Activated CD4-positive, alpha-beta T cell treated with anti-CD3 and anti-CD28 coated beads, Interleukin-2, Interleukin-6, amounts not matched to agents 100 ng/mL and 50 ng/mL, durations not matched to agents 16 hours and 8 hours (primary cell): ENCODE measurements around the gene KMT2B.
"Not testable (repeated sequence)": the region's sequence is repeated elsewhere in the genome, so short reads cannot be mapped to it uniquely, and the experiment has no call there.

ENCODE experiments used
- DNase-seq: peaks from one replicate; pipeline ENCODE4 v3.0.0-alpha.2; 2020

KMT2B gene, protein sequence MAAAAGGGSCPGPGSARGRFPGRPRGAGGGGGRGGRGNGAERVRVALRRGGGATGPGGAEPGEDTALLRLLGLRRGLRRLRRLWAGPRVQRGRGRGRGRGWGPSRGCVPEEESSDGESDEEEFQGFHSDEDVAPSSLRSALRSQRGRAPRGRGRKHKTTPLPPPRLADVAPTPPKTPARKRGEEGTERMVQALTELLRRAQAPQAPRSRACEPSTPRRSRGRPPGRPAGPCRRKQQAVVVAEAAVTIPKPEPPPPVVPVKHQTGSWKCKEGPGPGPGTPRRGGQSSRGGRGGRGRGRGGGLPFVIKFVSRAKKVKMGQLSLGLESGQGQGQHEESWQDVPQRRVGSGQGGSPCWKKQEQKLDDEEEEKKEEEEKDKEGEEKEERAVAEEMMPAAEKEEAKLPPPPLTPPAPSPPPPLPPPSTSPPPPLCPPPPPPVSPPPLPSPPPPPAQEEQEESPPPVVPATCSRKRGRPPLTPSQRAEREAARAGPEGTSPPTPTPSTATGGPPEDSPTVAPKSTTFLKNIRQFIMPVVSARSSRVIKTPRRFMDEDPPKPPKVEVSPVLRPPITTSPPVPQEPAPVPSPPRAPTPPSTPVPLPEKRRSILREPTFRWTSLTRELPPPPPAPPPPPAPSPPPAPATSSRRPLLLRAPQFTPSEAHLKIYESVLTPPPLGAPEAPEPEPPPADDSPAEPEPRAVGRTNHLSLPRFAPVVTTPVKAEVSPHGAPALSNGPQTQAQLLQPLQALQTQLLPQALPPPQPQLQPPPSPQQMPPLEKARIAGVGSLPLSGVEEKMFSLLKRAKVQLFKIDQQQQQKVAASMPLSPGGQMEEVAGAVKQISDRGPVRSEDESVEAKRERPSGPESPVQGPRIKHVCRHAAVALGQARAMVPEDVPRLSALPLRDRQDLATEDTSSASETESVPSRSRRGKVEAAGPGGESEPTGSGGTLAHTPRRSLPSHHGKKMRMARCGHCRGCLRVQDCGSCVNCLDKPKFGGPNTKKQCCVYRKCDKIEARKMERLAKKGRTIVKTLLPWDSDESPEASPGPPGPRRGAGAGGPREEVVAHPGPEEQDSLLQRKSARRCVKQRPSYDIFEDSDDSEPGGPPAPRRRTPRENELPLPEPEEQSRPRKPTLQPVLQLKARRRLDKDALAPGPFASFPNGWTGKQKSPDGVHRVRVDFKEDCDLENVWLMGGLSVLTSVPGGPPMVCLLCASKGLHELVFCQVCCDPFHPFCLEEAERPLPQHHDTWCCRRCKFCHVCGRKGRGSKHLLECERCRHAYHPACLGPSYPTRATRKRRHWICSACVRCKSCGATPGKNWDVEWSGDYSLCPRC (N-terminal part only)

DNA sequence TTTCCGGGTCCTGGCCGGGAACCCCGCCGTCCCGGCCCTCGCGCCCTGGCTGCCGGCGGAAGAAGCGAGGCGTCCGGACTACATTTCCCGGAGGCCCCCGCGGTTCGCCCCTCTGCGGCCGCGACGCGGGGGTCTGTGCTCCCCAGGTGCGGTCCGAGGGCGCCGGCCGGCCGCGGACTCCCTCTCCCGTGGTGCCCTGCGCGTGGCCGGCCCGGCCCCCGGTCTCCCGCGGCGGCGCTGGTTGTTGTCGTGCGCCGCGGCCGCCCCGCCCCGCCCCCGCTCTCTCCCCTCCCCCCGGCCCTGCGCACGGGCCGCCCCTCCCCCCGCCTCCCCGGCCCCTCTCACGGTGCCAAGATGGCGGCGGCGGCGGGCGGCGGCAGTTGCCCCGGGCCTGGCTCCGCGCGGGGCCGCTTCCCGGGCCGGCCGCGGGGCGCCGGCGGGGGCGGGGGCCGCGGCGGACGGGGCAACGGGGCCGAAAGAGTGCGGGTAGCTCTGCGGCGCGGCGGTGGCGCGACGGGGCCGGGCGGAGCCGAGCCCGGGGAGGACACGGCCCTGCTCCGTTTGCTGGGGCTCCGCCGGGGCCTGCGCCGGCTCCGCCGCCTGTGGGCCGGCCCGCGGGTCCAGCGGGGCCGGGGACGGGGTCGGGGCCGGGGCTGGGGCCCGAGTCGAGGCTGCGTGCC, at the start of gene KMT2B:
Gene KMT2B (plus strand): TSS at position 339 of the 680 bp plus-strand sequence. CDS start 16 bp downstream, at position 355.
- peak; percentile 98 for DNase-seq

DNA sequence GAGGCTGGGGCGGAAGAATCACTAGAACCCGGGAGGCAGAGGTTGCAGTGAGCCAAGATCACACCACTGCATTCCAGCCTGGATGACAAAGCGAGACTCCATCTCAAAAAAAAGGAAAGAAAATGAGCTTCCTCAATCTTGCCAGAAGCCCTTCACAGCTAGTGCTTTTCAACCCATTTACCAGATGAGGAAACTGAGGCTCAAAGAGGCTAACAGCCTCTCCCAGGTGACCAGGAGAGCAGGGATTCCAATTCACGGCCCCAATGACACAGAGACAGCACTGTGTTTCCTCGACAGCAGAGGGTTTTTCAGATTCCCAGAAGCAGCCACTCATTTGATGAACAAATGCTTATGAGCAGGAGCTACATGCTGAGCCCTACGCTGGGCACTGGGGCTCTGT, 48.2 kb upstream of the KMT2B start:
- DNase-seq, result no peak

DNA sequence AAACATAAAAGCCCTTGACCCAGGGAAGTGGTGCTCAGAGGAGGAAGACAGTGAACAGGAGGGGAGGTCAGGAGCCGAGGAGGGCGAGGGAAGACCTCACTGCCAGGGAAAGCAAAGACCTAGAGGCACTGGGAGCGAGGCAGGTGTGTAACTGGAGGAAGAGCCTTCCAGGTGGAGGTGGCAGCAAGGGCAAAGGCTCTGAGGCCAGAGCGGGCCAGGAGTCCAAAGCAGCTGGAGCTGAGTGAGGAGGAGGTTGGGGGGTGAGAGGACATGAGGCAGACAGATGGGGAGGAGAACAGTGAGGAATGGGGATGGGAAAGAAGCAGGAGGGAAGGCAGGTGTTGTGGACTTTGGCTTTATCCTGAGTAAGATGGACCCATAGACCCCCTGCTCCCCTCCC, 47.8 kb upstream of the KMT2B start:
- no peak for DNase-seq

DNA sequence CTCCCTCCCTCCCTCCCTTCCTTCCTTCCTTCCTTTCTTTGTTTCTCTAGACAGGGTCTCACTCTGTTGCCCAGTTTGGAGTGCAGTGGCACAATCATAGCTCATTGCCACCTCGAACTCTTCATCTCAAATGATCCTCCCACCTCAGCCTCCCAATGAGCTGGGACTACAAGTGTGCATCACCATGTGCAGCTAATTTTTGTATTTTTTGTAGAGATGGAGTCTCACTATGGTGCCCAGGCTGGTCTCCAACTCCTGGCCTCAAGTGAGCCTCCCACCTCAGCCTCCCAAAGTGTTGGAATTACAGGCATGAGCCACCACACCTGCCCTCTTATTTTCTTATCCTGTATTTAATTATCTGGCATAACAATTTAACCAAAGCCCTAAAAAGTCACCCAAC, 47.1 kb upstream of the KMT2B start:
- no peak for DNase-seq

DNA sequence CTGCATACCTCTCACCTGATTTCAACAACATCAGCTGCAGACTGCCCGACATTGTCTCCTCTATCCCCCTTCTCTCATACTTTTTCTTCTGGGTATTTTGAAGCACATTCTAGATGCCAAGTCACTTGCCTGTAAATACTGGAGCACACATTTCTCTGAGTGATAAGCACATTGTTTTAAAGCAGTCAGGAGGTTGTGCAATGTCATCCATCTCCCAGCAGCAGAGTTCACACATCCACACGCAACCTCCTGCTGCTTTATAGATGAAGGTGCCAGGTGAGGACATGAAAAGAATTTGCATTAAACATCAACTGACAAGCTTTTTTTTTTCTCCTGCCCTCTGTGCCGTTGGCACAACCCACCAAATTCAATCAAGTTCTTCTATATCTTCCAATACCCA, 46.0 kb upstream of the KMT2B start:
- DNase-seq, result no peak

DNA sequence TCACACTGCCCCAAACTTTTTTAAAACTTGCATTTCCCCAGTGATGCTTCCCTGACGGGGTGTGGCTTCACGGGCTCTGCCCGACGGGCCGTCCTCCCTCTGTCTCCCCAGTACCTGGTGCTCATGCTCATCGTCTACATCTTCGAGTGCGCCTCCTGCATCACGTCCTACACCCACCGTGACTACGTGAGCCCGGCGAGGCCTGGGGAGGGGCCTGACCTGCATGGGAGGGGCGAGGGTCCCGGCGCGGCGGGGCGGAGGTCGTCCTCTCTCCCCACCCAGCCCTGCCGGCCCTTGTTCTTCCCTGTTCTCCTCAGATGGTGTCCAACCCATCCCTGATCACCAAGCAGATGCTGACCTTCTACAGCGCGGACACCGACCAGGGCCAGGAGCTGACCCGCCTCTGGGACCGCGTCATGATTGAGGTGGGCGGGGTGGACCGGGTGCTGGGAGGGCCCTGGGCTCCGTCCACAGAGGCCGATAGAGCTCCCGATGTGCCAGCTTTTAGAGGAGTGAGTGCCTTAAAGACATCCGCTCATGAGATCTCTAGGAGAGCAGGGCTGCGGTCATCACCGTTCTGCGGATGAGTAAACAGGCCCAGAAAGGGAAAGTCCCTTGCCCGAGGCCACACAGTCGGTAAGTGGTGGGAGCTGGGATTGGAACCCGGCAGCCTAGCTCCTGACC, 44.5 kb upstream of the KMT2B start:
- DNase-seq, result peak; percentile 81

DNA sequence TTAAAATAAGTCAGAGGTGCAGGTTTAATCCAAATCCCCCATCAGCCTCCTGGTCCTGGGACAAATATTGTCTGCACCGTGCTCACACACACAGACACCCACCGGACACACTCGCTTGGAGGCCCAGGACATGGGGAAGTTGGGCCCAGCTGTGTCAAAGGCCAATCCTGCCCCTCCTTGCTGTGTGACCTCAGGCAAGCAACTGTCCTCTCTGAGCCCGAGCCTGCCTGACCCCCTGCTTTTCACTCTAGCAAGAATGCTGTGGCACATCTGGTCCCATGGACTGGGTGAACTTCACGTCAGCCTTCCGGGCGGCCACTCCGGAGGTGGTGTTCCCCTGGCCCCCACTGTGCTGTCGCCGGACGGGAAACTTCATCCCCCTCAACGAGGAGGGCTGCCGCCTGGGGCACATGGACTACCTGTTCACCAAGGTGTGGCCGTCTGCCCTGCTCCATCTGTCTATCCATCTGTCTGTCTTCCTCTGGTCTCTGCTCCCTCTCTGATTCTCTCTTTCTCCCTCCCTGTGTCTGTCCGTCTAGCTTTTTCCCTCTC, 42.1 kb upstream of the KMT2B start:
- no peak for DNase-seq

DNA sequence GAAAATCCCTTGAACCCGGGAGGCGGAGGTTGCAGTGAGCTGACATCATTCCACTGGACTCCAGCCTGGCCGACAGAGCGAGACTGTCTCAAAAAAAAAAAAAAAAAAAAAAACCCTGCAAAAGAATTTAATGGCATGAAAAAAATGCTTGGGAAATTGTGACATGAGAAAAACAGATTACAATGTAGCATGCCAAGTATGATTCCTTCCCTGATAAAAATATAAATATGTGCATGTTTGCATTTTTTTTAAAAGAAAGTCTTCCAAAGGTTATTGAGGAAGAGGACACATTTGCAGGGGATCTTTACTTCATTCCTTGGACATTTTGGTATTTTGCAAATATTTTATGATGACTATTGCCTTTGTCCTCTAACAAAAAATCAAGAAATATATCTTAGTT, 28.0 kb upstream of the KMT2B start:
- DNase-seq, result no peak

DNA sequence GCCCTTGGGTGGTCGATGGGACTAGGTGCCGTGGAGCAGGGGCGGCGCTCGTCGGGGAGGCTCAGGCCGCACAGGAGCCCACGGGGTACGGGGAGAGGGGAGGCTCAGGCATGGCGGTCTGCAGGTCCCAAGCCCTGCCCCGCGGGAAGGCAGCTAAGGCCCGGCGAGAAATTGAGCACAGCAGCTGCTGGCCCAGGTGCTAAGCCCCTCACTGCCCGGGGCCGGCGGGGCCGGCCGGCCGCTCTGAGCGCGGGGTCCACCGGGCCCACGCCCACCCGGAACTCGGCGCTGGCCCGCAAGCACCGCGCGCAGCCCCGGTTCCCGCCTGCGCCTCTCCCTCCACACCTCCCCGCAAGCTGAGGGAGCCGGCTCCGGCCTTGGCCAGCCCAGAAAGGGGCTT, 26.7 kb upstream of the KMT2B start:
- not testable (repeated sequence) for DNase-seq

DNA sequence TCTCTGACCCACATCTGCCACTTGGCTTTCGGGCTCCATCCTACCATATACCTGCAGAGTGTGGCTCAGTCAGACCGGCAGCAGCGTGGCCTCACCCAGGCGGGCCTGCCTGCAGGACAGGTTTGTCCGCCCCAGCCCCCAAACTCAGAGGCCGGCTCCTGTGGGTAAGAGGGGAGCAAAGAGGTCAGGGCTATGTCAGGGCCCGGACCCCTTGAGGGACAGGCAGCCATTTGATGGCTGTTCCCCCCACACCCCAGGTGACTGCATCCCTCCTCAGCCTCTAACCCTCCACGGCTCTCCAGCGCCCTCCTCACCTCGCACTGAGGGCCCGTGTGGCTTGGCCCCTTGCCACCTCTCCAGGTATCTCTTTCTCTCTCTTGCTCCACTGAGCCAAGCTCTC, 25.8 kb upstream of the KMT2B start:
- no peak for DNase-seq

DNA sequence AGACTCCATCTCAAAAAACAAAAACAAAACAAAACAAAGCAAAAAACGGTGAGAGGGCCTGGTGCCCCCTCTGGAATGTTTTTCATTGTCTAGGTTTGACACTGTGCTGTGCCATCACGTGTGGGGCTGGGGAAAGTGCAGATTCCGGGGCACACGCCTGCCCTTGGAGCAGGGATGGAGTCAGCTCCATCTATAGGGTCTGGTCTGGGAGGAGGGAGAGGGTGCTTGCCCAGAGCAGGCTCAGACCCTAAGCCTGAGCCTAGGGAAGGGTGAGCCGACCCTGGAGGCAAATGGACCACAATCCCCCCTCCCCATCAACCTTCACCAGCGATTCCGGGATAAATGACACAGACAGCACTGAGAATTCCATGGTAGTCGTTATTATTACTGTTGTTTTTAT, 24.4 kb upstream of the KMT2B start:
- no peak for DNase-seq

DNA sequence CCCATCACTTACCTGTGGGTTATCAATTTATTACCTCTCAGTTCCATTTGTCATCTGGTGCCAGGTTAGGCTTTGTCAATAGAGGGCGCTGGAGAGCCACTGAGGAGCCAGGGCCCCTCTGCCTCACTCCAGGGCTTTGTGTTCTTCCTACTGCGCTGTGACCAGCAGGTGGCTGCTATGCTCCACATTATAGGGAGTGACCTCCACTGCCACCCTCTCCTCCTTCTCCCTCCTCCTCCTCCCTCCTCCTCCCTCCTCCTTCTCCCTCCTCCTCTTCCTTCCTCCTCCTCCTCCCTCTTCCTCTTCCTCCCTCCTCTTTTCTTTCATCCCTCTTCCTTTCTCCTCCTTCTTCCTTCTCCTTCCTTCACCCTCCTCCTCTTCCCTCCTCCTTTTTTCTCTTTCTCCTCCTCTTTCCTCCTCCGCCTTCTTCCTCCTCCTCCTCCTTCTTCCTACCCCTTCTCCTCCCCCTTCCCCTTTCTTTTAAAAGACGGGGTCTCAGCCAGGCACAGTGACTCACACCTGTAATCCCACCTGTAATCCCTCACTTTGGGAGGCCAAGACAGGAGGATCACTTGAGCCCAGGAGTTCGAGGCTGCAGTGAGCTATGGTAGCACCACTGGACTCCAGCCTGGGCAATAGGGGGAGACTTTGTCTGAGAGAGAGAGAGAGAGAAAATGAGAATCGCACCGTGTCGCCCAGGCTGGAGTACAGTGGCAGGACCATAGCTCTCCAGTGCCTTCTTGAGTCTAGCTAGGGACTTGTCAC, 23.8 kb upstream of the KMT2B start:
- DNase-seq, result peak; percentile 96

DNA sequence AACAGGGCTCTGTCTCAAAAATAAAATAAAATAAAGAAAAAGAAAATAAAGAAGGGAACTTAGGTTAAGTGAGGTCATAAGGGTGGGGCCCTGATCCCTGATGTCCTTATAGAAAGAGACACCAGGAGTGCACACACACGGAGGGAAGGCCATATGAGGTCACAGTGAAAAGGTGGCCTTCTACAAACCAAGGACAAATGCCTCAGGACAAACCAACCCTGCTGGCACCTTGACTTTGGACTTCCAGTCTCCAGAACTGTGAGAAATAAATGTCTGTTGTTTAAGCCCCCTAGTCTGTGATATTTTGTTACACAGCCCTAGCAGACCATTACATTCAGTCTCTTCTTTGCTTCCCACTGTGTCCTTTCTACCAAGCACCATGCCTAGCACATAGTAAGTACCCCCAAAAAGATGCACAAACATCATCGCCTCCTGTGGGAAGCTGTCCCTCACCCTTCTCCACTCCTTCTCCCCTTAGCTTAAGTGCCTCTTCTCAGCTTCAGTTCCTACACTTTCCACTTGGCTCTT, 21.8 kb upstream of the KMT2B start:
- DNase-seq, result no peak

DNA sequence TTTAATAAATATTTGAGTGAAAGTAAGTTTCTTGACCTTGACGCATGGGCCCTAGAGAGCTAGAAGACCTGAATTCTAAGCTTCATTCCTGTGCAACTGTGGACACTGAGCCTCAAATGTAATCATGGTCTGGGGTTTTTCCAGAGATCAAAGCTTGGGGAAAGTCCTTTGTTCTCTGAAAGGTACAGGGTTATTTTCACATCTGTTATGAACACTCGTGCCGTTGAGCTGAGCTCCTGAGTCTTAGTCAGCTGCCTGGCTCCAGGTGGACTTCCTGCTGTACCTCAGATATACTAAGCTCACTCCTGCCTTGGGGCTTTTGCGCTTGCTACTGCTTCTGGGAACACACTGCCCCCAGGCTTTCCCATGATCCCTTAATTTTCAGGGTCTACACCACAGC, 21.0 kb upstream of the KMT2B start:
- peak; percentile 39 for DNase-seq

DNA sequence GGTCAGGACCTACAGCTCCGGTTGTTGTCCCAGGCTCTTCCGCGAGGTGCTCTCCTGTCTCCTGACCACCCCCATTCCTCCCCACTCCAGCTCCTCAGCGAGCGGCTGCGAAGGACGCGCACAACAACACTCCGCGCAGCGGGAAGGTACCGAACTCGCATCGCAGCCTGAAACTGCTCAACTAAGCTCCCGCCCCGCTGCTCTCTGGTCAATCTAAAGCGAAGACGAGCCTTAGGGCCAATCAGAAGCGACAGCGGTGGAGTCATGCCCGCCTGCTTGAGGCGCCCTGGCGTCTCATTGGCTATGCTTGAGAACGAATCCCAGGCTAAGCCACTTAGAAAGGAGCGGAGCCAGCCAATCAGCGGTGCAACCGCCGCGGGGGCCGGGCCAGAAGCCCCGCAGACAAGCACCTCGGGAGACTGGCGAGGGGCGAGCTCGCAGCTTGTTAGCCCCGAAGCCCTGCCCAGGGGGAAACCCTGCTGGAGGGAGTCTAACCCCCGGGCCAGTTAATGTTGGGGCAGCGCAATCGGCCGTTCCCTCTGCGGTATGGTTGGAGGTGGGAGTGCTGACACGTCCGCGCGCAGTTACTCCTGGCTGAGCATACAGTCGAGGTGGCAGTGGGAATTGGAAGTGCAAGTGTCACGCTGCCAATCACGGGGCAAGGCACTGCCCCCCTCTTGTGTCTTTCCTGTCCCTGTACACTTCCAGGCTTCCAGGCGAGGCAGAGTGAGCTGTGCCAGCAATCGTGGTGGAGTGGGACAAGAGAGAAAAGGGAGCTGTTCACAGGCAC, 15.4 kb upstream of the KMT2B start:
- DNase-seq, result peak; percentile 98

DNA sequence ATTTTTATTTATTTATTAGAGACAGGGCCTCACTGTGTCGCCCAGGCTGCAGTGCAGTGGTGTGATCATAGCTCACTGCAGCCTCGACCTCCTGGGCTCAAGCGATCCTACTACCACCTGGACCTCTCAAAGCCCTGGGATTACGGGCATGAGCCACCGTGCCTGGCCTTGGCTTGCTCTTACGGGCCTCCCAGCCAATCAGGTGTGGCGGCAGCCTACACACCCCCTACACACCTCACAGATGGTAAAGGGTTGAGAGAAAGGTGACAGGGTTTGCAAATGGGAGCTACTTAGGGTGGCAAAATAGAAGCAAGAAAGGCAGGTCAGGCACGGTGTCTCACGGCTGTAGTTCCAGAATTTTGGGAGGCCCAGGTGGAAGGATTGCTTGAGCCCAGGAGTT, 14.5 kb upstream of the KMT2B start:
- DNase-seq, result no peak

DNA sequence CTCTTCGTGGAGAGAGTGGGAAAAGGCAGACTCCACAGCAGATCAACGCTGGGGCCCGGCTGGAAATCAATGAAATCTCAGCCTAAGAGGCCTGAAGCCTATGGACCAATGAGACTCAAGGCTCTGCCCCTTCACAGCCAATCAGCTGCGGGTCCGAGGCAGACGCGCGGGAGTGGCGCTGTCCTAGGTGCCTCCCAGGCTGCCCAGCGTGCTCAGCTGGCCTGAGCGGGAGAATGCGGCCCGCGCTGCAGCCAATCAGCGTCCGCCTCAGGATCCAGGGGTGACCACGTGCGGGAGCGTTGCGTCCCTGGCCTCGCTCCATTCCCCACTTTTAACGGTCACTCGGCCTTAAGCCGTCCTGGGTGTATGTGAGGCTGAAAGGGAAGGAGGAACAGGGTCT, 13.6 kb upstream of the KMT2B start, which contains the start of gene ZBTB32:
Gene ZBTB32 (plus strand): TSS at position 341 of the 400 bp plus-strand sequence. CDS start 10,069 bp downstream, outside the sequence.
- DNase-seq, result peak; percentile 27

DNA sequence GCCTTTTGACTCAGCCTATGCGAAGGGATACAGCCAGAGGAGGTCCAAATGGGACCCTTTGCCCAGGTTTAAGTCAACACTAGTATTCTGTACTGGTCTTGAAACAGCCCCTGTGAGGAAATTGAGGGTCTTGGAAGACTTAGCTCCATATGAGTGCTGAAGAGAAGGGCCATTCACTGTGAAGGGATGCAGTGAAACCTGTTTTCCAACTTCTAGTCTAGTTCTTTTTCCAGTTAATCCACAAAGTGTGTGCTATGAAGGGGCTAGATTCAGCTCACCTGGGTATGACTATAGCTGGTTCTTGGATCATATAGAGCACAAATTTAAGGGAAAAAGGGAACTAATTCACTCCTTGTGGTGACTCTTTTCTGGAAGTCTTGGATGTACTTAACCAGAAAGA, 9.4 kb upstream of the KMT2B start:
- DNase-seq, result no peak
